H9 (cell line): ENCODE results near the gene ARAP1. TPM values are rescaled to one million over a fixed set of nuclear protein-coding genes. Genes with fewer than 3 reads are reported as not detected.
"Not testable (repeated sequence)": the region's sequence is repeated elsewhere in the genome, so short reads cannot be mapped to it uniquely, and the experiment has no call there.

Experiments
- DNase-seq: peaks from one replicate; pipeline ENCODE4 v3.0.0-alpha.2; 2017
- H2AFZ ChIP-seq: one replicate; pipeline ENCODE4 v1.6.1; 2013; ENCODE audit warnings: mild to moderate bottlenecking, low read length, control low read depth, moderate library complexity
- H2AK5ac ChIP-seq: 2 replicates; pipeline ENCODE4 v1.6.1; 2013; ENCODE audit warnings: low read length, control low read depth, mixed read lengths; ENCODE audit not compliant: insufficient read length
- H2BK120ac ChIP-seq: one replicate; pipeline ENCODE4 v1.6.1; 2013; ENCODE audit warnings: low read depth, mild to moderate bottlenecking, low read length, control low read depth, inconsistent platforms; ENCODE audit not compliant: poor library complexity, severe bottlenecking
- H2BK12ac ChIP-seq: 2 replicates; pipeline ENCODE4 v1.6.1; 2013; ENCODE audit warnings: low read length, control low read depth, mixed read lengths, low read depth; ENCODE audit not compliant: insufficient read length
- H2BK15ac ChIP-seq: 2 replicates; pipeline ENCODE4 v1.6.1; 2013; ENCODE audit warnings: low read depth, low read length, control low read depth
- H2BK20ac ChIP-seq: one replicate; pipeline ENCODE4 v1.6.1; 2013; ENCODE audit warnings: low read depth, mild to moderate bottlenecking, low read length, control low read depth, inconsistent platforms; ENCODE audit not compliant: poor library complexity, severe bottlenecking
- H2BK5ac ChIP-seq: 2 replicates; pipeline ENCODE4 v1.6.1; 2013; ENCODE audit warnings: low read length, control low read depth, mixed read lengths; ENCODE audit not compliant: insufficient read length
- H3K14ac ChIP-seq: 2 replicates; pipeline ENCODE4 v1.6.1; 2013; ENCODE audit warnings: low read length, control low read depth; ENCODE audit not compliant: insufficient read depth
- H3K18ac ChIP-seq: 2 replicates; pipeline ENCODE4 v1.6.1; 2013; ENCODE audit warnings: low read depth, mild to moderate bottlenecking, mixed read lengths, low read length, control low read depth; ENCODE audit not compliant: insufficient read length
- H3K23ac ChIP-seq: 2 replicates; pipeline ENCODE4 v1.6.1; 2013; ENCODE audit warnings: low read length, control low read depth, mixed read lengths, low read depth; ENCODE audit not compliant: insufficient read length
- H3K23me2 ChIP-seq: 2 replicates; pipeline ENCODE4 v1.6.1; 2013; ENCODE audit warnings: low read depth, mild to moderate bottlenecking, mixed read lengths, low read length, control low read depth; ENCODE audit not compliant: insufficient read length, poor library complexity, severe bottlenecking
- H3K27ac ChIP-seq: 2 replicates; pipeline ENCODE4 v1.5.1; 2013; ENCODE audit warnings: low read length, control low read depth, mixed read lengths, low read depth; ENCODE audit not compliant: insufficient read length
- H3K27me3 ChIP-seq: 2 replicates; pipeline ENCODE4 v1.6.1; 2013; ENCODE audit warnings: low read length, control low read depth, inconsistent platforms; ENCODE audit not compliant: insufficient read depth
- H3K4ac ChIP-seq: 2 replicates; pipeline ENCODE4 v1.6.1; 2013; ENCODE audit warnings: low read depth, mild to moderate bottlenecking, control low read depth, inconsistent platforms, low read length, moderate library complexity
- H3K4me1 ChIP-seq: 2 replicates; pipeline ENCODE4 v1.6.1; 2013; ENCODE audit warnings: low read length, control low read depth, inconsistent platforms; ENCODE audit not compliant: insufficient read depth
- H3K4me2 ChIP-seq: 2 replicates; pipeline ENCODE4 v1.6.1; 2013; ENCODE audit warnings: low read length, control low read depth, mixed read lengths; ENCODE audit not compliant: insufficient read length, insufficient read depth
- H3K56ac ChIP-seq: 2 replicates; pipeline ENCODE4 v1.6.1; 2013; ENCODE audit warnings: low read depth, mild to moderate bottlenecking, mixed read lengths, low read length, control low read depth; ENCODE audit not compliant: insufficient read length
- H3K79me1 ChIP-seq: 2 replicates; pipeline ENCODE4 v1.6.1; 2013; ENCODE audit warnings: low read depth, mild to moderate bottlenecking, moderate library complexity, low read length, control low read depth, inconsistent platforms; ENCODE audit not compliant: insufficient read depth, poor library complexity, severe bottlenecking
- H3K79me2 ChIP-seq: 2 replicates; pipeline ENCODE4 v1.6.1; 2013; ENCODE audit warnings: low read length, control low read depth, inconsistent platforms; ENCODE audit not compliant: insufficient read depth
- H3K9ac ChIP-seq: 2 replicates; pipeline ENCODE4 v1.6.1; 2013; ENCODE audit warnings: low read length, control low read depth, mixed read lengths; ENCODE audit not compliant: insufficient read length; ENCODE audit errors: extremely low read depth
- H3K9me3 ChIP-seq: one replicate; pipeline ENCODE4 v1.6.1; 2013; ENCODE audit warnings: low read depth, low read length, inconsistent platforms; ENCODE audit not compliant: control insufficient read depth
- H3T11ph ChIP-seq: one replicate; pipeline ENCODE4 v1.6.1; 2013; ENCODE audit warnings: mild to moderate bottlenecking, low read length, control low read depth, inconsistent platforms
- H4K20me1 ChIP-seq: one replicate; pipeline ENCODE4 v1.6.1; 2013; ENCODE audit not compliant: control insufficient read depth, insufficient read length, insufficient read depth
- H4K5ac ChIP-seq: 2 replicates; pipeline ENCODE4 v1.6.1; 2013; ENCODE audit warnings: low read depth, mild to moderate bottlenecking, mixed read lengths, low read length, control low read depth; ENCODE audit not compliant: insufficient read length
- H4K8ac ChIP-seq: replicated peaks from 2 replicates; pipeline ENCODE4 v1.6.1; 2013; ENCODE audit warnings: low read length, control low read depth, mixed read lengths, low read depth; ENCODE audit not compliant: insufficient read length
- H4K91ac ChIP-seq: 2 replicates; pipeline ENCODE4 v1.6.1; 2013; ENCODE audit warnings: low read depth, mild to moderate bottlenecking, moderate library complexity, mixed read lengths, low read length, control low read depth; ENCODE audit not compliant: insufficient read length
- H3K27ac Mint-ChIP-seq, 3 experiments: 2 replicates in 2 of 3; 3 replicates in 1 of 3; pipeline ENCODE4 v1.8.0; 2020 to 2021; ENCODE audit warnings: mixed read lengths in 3 of 3, mild to moderate bottlenecking in 1 of 3, moderate library complexity in 1 of 3
- H3K27me3 Mint-ChIP-seq: 2 replicates; pipeline ENCODE4 v1.8.0; 2021; ENCODE audit warnings: low read depth, mild to moderate bottlenecking, moderate library complexity, mixed read lengths
- H3K36me3 Mint-ChIP-seq, 3 experiments: 2 replicates in 2 of 3; 3 replicates in 1 of 3; pipeline ENCODE4 v1.8.0; 2020 to 2021; ENCODE audit warnings: low read depth in 3 of 3, mixed read lengths in 3 of 3; ENCODE audit not compliant: insufficient read depth in 1 of 3
- H3K4me1 Mint-ChIP-seq, 2 experiments: 2 replicates each; pipeline ENCODE4 v1.8.0; 2020; ENCODE audit warnings: mixed read lengths in 2 of 2
- H3K4me3 Mint-ChIP-seq, 2 experiments: 2 replicates in 1 of 2; 3 replicates in 1 of 2; pipeline ENCODE4 v1.8.0; 2020 to 2021; ENCODE audit warnings: mild to moderate bottlenecking in 2 of 2, mixed read lengths in 2 of 2, moderate library complexity in 1 of 2
- H3K9me3 Mint-ChIP-seq, 2 experiments: 2 replicates in 1 of 2; 3 replicates in 1 of 2; pipeline ENCODE4 v1.8.0; 2020; ENCODE audit warnings: mild to moderate bottlenecking in 2 of 2, mixed read lengths in 2 of 2, moderate library complexity in 1 of 2
- CTCF ChIP-seq: fragments of 200-600 bp; sonication (generic); conservative IDR thresholded peaks from 3 replicates; pipeline ENCODE4 v1.8.0; 2021; ENCODE audit warnings: antibody characterized with exemption, mild to moderate bottlenecking
- WGBS: extraction: QIAGEN DNeasy Blood & Tissue Kit; methylation state at CpG from one replicate; pipeline ENCODE4 v1.1.7; 2013; ENCODE audit warnings: missing lambda C conversion rate, low lambda C conversion rate, mixed read lengths; ENCODE audit not compliant: insufficient read length; ENCODE audit errors: extremely low coverage; 5-methylcytosine and 5-hydroxymethylcytosine counted together
- total RNA-seq: library from RNA; stranded (reverse); gene quantifications from 2 replicates; pipeline ENCODE4 v1.2.1, GENCODE V29; 2021

The ARAP1 gene
- total RNA-seq, 1 experiment from 2014 or later = 59.4 TPM

GRCh38 chr11:72792437-72793021 lies 40.3 kb upstream of the ARAP1 start:
- H3K9ac ChIP-seq = no peak overlapping the region
- Mint-ChIP-seq H3K9me3 (no peaks in the 10 kb centered on the region), H3K27ac (peak overlapping the region in 1 of 3 experiments; percentile 77; a peak in 1 of 7 replicates), H3K27me3 (no peaks in the 10 kb centered on the region), H3K36me3 (no peaks in the 10 kb centered on the region), H3K4me1 (peaks cover 20 to 27% of the 10 kb centered on the region in 2 experiments), H3K4me3 (peak overlapping the region in 1 of 2 experiments; percentile 99; a peak in 1 of 5 replicates)
- no peak overlapping the region for H4K91ac ChIP-seq
- no peaks in the 10 kb centered on the region; the same call in 1 of the 2 replicates for H3K27me3 ChIP-seq
- H2AK5ac ChIP-seq = no peak overlapping the region
- no peak for DNase-seq
- no peak overlapping the region for H2BK5ac ChIP-seq
- no peaks in the 10 kb centered on the region for H4K20me1 ChIP-seq
- H3K23ac ChIP-seq = no peak overlapping the region
- no peak for TF ChIP-seq CTCF
- H3K27ac ChIP-seq = no peak overlapping the region
- no peaks in the 10 kb centered on the region for H3K79me1 ChIP-seq
- no peaks in the 10 kb centered on the region for H3K23me2 ChIP-seq
- no peak overlapping the region for H3K4me2 ChIP-seq
- H2BK12ac ChIP-seq = no peak overlapping the region
- peaks cover 3% of the 10 kb centered on the region; the same call in 1 of the 2 replicates for H3K4me1 ChIP-seq
- no peak overlapping the region for H2BK15ac ChIP-seq
- H2BK120ac ChIP-seq = no peak overlapping the region
- no peak overlapping the region for H3K14ac ChIP-seq
- no peak overlapping the region for H3T11ph ChIP-seq
- no peaks in the 10 kb centered on the region for H3K79me2 ChIP-seq
- H3K18ac ChIP-seq = no peak overlapping the region
- H4K5ac ChIP-seq = no peak overlapping the region
- H2AFZ ChIP-seq = no peak overlapping the region
- H3K9me3 ChIP-seq = no peaks in the 10 kb centered on the region
- no peak overlapping the region for H3K56ac ChIP-seq
- WGBS = no CpG with 5 or more reads among the region's 3 CpGs
- H2BK20ac ChIP-seq = no peak overlapping the region
- H3K4ac ChIP-seq = no peak overlapping the region
- no peak overlapping the region for H4K8ac ChIP-seq

GRCh38 chr11:72791228-72791627 lies 39.0 kb upstream of the ARAP1 start:
- H3K27me3 ChIP-seq, H3K79me1 ChIP-seq, H2BK120ac ChIP-seq, H2AK5ac ChIP-seq, H4K5ac ChIP-seq, H2BK20ac ChIP-seq, H2BK12ac ChIP-seq, H3K79me2 ChIP-seq, H3K4me2 ChIP-seq, H3K23ac ChIP-seq, H3K27me3 Mint-ChIP-seq, H4K8ac ChIP-seq, H3K9me3 ChIP-seq, H3K4me3 Mint-ChIP-seq, H3K9me3 Mint-ChIP-seq, H4K20me1 ChIP-seq, H3T11ph ChIP-seq, DNase-seq, H3K18ac ChIP-seq, H2AFZ ChIP-seq, H3K9ac ChIP-seq, H3K23me2 ChIP-seq, H3K56ac ChIP-seq, H3K4me1 ChIP-seq, H2BK15ac ChIP-seq, H4K91ac ChIP-seq, H3K4ac ChIP-seq, H3K27ac ChIP-seq, H2BK5ac ChIP-seq, H3K14ac ChIP-seq, H3K36me3 Mint-ChIP-seq: not testable (repeated sequence)
- no CpG with 5 or more reads among the region's 7 CpGs for WGBS
- Mint-ChIP-seq H3K4me1 (peaks cover 31 to 39% of the 10 kb centered on the region in 2 experiments), H3K27ac (peak overlapping the region in 1 of 3 experiments; percentile 62; a peak in 1 of 7 replicates)
